Tibial artery (tissue), 4 donors: ENCODE results near the gene TANK.

Source experiments
- DNase-seq, 2 donors: peaks; one replicate each; pipeline ENCODE4 v3.0.0-alpha.2; 2019
- H3K27ac ChIP-seq, 2 donors: fragments of 200-600 bp; sonication (generic) in 1 of 2; 1 replicate in 1 of 2; 2 replicates in 1 of 2; pipeline ENCODE4 v1.5.1; 2018 to 2019; ENCODE audit warnings: mild to moderate bottlenecking in 1 of 2
- H3K27me3 ChIP-seq, 2 donors: fragments of 200-600 bp; sonication (generic) in 1 of 2; one replicate each; pipeline versions ENCODE4 v1.5.1 to v1.6.0; 2016 to 2019
- H3K36me3 ChIP-seq, 3 donors: fragments of 200-600 bp; sonication (generic) in 2 of 3; one replicate each; pipeline ENCODE4 v1.5.1; 2016 to 2019; ENCODE audit warnings: mild to moderate bottlenecking in 2 of 3
- H3K4me1 ChIP-seq, 4 donors: fragments of 200-600 bp; sonication (generic) in 2 of 4; 1 replicate in 3 of 4; 2 replicates in 1 of 4; pipeline ENCODE4 v1.5.1; 2016 to 2019
- H3K4me3 ChIP-seq, 2 donors: fragments of 200-600 bp; sonication (generic) in 1 of 2; 1 replicate in 1 of 2; 2 replicates in 1 of 2; pipeline ENCODE4 v1.5.1; 2018 to 2019; ENCODE audit warnings: mild to moderate bottlenecking in 2 of 2
- H3K9me3 ChIP-seq, 3 donors: fragments of 200-600 bp; sonication (generic) in 1 of 3; one replicate each; pipeline ENCODE4 v1.5.1; 2016 to 2019
- intact Hi-C: fragments of 100-400 bp; cut with DNase I; formaldehyde crosslinking; loops from one replicate; pipeline ENCODE4 v1.15.0; 2023; ENCODE audit warnings: low total_unique reads
- TF ChIP-seq, protein P1 (sequence below), 2 experiments: fragments of 200-600 bp in 1 of 2; fragments of 450-650 bp in 1 of 2; IDR thresholded peaks; one replicate each; pipeline ENCODE4 v1.5.1; 2017 to 2019; ENCODE audit warnings: antibody characterized with exemption in 2 of 2, mild to moderate bottlenecking in 1 of 2, moderate library complexity in 1 of 2

TANK gene, protein sequence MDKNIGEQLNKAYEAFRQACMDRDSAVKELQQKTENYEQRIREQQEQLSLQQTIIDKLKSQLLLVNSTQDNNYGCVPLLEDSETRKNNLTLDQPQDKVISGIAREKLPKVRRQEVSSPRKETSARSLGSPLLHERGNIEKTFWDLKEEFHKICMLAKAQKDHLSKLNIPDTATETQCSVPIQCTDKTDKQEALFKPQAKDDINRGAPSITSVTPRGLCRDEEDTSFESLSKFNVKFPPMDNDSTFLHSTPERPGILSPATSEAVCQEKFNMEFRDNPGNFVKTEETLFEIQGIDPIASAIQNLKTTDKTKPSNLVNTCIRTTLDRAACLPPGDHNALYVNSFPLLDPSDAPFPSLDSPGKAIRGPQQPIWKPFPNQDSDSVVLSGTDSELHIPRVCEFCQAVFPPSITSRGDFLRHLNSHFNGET

DNA sequence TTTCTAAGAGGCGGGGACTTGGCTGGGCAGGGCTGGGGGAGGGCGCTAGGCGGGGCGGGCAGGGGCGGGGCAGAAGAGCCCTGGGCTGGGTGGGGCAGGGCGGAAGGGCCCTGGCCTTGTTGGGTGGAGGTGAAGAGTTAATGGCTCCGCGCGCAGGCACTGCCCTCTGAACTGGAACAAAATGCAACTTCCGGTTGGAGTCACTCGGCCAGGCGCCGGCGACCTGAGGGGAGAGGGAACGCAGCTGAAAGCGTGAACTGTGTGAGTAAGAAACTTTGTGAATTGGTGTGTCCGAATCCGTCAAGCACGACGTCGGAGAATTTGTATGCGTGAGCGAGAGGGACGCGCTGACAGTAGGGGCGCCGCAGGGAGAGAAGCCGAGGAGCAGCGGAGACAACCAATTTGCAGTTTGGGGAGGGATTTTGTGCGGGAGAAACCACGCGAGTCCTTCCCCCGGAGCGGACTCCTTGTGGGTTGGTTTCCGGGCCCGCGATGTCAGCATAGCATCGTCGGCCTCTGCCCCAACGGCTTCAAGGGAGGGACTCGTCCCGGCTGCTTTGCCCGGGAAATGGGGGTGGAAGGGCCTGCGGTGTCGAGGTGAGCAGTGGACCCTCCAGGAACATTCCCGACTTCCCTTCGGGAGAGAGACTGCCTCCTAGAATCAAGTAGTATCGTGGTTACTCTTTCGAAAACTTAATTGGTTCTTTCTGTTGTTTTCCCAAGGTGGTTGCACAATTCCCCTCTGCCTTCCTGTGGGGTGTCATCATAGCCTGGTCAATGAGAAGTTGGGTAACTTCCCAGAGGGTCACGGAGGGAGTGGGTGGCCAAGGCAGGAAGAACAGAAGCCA is at the start of gene TANK:
Gene TANK (plus strand): TSS at position 203 of the 848 bp plus-strand sequence. CDS start 19,235 bp downstream, outside the sequence.
- intact Hi-C loops, result no loop called here
- DNase-seq, result peak; percentile 93 to 95
- TF ChIP-seq, protein P1, sequence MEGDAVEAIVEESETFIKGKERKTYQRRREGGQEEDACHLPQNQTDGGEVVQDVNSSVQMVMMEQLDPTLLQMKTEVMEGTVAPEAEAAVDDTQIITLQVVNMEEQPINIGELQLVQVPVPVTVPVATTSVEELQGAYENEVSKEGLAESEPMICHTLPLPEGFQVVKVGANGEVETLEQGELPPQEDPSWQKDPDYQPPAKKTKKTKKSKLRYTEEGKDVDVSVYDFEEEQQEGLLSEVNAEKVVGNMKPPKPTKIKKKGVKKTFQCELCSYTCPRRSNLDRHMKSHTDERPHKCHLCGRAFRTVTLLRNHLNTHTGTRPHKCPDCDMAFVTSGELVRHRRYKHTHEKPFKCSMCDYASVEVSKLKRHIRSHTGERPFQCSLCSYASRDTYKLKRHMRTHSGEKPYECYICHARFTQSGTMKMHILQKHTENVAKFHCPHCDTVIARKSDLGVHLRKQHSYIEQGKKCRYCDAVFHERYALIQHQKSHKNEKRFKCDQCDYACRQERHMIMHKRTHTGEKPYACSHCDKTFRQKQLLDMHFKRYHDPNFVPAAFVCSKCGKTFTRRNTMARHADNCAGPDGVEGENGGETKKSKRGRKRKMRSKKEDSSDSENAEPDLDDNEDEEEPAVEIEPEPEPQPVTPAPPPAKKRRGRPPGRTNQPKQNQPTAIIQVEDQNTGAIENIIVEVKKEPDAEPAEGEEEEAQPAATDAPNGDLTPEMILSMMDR (IDR thresholded peaks at IDR 0.05), result no peak
- H3K4me1 ChIP-seq, result peaks cover 0 to 48% (median 10%) of the 10 kb centered on the region in 4 donors
- H3K9me3 ChIP-seq, result no peaks in the 10 kb centered on the region
- H3K27ac ChIP-seq, result peak within 1 kb of the TSS; percentile 86 to 91
- peak within 1 kb of the TSS; percentile 64 to 88 for H3K4me3 ChIP-seq
- H3K36me3 ChIP-seq, result peaks cover 10 to 16% (median 13%) of the 10 kb centered on the region in 3 donors
- no peaks in the 10 kb centered on the region for H3K27me3 ChIP-seq

DNA sequence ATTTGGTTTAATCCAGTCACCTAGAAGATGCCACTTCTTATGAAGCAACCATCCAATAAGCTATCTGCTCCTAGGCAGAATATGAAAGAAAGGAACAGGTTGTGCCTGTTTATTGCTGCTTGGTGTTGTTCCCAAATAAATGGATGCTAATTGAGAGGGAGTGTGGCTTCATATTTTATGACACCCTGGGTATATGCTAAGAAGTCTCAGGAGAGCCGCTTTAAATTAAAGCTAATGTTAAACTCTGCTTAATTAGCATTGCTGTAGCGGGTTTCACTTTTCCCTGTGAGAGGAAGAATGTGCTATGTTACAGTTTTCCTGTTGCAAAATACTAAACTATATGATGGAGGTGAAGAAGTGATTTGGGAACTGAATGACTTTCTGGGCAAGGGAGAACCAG is 48.7 kb upstream of the TANK start:
- Histone ChIP-seq H3K27ac (no peak overlapping the region), H3K27me3 (no peaks in the 10 kb centered on the region), H3K36me3 (no peaks in the 10 kb centered on the region), H3K9me3 (no peaks in the 10 kb centered on the region), H3K4me3 (no peak overlapping the region), H3K4me1 (no peaks in the 10 kb centered on the region)
- intact Hi-C loops, result no loop called here
- DNase-seq, result no peak
- TF ChIP-seq, protein P1 (IDR thresholded peaks at IDR 0.05), result no peak

DNA sequence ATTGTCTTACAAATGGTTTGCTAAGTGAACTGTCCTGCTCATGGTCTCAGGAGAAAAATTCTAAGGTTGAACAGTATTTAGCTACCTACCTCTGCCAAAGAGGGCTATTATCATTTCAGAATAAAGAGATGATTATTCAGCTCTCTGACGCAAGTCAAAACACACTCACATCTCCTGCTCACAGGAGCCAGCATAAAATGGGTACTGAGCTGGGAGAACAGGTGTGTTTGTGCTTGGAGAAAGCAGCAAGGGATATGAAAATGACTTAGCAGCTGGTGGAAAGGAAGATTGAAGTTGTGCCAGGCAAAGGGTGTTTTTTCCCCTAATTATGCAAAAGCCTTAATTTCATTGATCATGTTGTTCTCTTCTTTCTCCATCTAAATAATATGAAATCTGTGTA is 47.3 kb upstream of the TANK start:
- H3K27ac ChIP-seq, result no peak overlapping the region
- H3K4me3 ChIP-seq, result no peak overlapping the region
- TF ChIP-seq, protein P1 (IDR thresholded peaks at IDR 0.05), result no peak
- no peaks in the 10 kb centered on the region for H3K27me3 ChIP-seq
- H3K9me3 ChIP-seq, result no peaks in the 10 kb centered on the region
- DNase-seq, result no peak
- no peaks in the 10 kb centered on the region for H3K4me1 ChIP-seq
- intact Hi-C loops, result no loop called here
- no peaks in the 10 kb centered on the region for H3K36me3 ChIP-seq

DNA sequence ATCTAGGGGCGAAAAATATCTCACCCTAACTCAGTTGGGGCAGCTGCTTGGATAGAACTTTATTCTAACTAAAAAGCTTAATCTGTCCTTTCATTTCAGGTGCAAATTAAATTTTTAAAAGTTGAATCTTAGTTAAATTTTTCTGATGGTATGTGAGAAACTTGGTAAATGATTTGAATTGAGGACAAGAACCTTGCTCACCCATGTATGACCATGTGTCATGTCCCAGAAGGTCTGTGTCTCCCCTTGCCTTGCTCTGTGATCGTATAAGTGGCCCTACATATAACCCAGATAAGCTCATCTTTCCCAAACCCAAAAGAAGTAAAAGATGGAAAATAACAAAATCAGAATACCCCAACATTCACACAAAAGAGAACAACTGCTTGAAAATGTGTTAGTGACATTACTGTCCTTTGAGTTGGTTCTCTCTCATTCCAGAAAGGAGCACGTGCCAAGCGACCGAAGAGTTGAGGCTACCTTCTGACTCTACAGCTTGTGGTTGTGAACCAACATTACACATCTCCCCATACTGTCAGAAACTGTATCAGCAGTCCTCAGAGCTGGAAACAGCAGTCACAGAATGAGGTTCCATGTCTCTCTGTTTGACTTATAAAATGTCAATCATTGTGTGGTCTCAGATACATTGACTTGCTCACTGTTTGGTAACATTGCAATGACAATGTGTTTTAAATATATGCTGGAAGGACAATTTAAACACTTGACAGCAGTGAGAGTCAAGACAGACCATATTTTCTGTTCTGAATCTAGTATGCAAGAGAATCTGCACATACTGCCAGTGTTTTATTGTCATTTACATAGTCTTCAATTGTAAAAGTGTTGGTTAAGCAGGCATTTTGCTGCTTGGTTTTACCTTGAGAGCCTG is 46.3 kb upstream of the TANK start:
- no peak for DNase-seq
- intact Hi-C loops, result no loop called here
- Histone ChIP-seq H3K4me1 (no peaks in the 10 kb centered on the region), H3K9me3 (no peaks in the 10 kb centered on the region), H3K27ac (no peak overlapping the region), H3K36me3 (no peaks in the 10 kb centered on the region), H3K4me3 (no peak overlapping the region), H3K27me3 (no peaks in the 10 kb centered on the region)
- TF ChIP-seq, protein P1 (IDR thresholded peaks at IDR 0.05), result no peak

DNA sequence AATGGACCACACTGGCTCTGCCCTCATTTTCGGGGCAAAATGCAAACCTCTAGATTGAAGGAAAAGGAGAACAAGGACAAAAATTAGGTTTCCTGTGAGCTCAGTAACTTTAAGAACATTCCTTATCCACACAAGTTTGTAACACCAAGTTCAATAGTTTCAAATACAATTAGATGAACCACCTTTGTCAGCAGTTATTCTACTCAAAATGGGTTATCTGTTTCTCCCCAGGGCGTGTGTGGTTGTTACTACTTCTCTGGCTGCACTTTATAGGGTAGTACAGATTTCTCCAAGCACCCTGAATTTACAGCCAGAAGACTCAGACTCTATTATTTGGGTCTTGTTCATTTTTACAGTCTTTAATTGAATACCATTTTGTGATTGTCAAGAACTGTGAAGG is 45.0 kb upstream of the TANK start:
- no peak overlapping the region for H3K4me3 ChIP-seq
- no peaks in the 10 kb centered on the region for H3K27me3 ChIP-seq
- DNase-seq, result no peak
- H3K36me3 ChIP-seq, result no peaks in the 10 kb centered on the region
- H3K9me3 ChIP-seq, result no peaks in the 10 kb centered on the region
- H3K4me1 ChIP-seq, result no peaks in the 10 kb centered on the region
- H3K27ac ChIP-seq, result no peak overlapping the region
- intact Hi-C loops, result no loop called here
- TF ChIP-seq, protein P1 (IDR thresholded peaks at IDR 0.05), result no peak
